AG10803 (cell line): ENCODE data around the gene CCDC137.

Source experiments
- DNase-seq: peaks from one replicate; pipeline ENCODE4 v3.0.0; 2010; ENCODE audit warnings: low read depth
- H3K4me3 ChIP-seq: 2 replicates; pipeline ENCODE4 v1.5.1; 2011; ENCODE audit warnings: mild to moderate bottlenecking, low read length, control low read depth
- CTCF ChIP-seq: conservative IDR thresholded peaks from 2 replicates; pipeline ENCODE4 v1.5.1; 2011; ENCODE audit warnings: mild to moderate bottlenecking, low read length, control low read depth, inconsistent platforms

Gene CCDC137

GRCh38 chr17:81644976-81645952 lies 21.3 kb upstream of the CCDC137 start:
- H3K4me3 ChIP-seq: no peak overlapping the region
- TF ChIP-seq CTCF: no peak
- DNase-seq: no peak

GRCh38 chr17:81646869-81647600 lies 19.5 kb upstream of the CCDC137 start:
- no peak for TF ChIP-seq CTCF
- H3K4me3 ChIP-seq: no peak overlapping the region
- DNase-seq: no peak

- no peak for TF ChIP-seq CTCF
- no peak for DNase-seq
- H3K4me3 ChIP-seq: no peak overlapping the region
Observed at GRCh38 chr17:81647640-81648012, 18.9 kb upstream of the CCDC137 start.

- TF ChIP-seq CTCF: no peak
- H3K4me3 ChIP-seq: no peak overlapping the region
- DNase-seq: no peak
Observed at GRCh38 chr17:81648013-81648706, 18.4 kb upstream of the CCDC137 start.

- no peak for TF ChIP-seq CTCF
- DNase-seq: no peak
- H3K4me3 ChIP-seq: no peak overlapping the region
Observed at GRCh38 chr17:81648707-81649085, 17.8 kb upstream of the CCDC137 start.

- DNase-seq: no peak
- no peak for TF ChIP-seq CTCF
- no peak overlapping the region for H3K4me3 ChIP-seq
Observed at GRCh38 chr17:81650951-81651350, 15.6 kb upstream of the CCDC137 start.
